HG03378 (cell line): Measurements from ENCODE around the gene KIF26B.
"Not testable (repeated sequence)": the region's sequence is repeated elsewhere in the genome, so short reads cannot be mapped to it uniquely, and the experiment has no call there.

ENCODE experiments used
- ATAC-seq: cut with Tn5 transposase; IDR thresholded peaks from one replicate; pipeline ENCODE4 v1.9.1; 2021; ENCODE audit warnings: mild to moderate bottlenecking, moderate library complexity; ENCODE audit not compliant: unreplicated experiment

Gene KIF26B

DNA sequence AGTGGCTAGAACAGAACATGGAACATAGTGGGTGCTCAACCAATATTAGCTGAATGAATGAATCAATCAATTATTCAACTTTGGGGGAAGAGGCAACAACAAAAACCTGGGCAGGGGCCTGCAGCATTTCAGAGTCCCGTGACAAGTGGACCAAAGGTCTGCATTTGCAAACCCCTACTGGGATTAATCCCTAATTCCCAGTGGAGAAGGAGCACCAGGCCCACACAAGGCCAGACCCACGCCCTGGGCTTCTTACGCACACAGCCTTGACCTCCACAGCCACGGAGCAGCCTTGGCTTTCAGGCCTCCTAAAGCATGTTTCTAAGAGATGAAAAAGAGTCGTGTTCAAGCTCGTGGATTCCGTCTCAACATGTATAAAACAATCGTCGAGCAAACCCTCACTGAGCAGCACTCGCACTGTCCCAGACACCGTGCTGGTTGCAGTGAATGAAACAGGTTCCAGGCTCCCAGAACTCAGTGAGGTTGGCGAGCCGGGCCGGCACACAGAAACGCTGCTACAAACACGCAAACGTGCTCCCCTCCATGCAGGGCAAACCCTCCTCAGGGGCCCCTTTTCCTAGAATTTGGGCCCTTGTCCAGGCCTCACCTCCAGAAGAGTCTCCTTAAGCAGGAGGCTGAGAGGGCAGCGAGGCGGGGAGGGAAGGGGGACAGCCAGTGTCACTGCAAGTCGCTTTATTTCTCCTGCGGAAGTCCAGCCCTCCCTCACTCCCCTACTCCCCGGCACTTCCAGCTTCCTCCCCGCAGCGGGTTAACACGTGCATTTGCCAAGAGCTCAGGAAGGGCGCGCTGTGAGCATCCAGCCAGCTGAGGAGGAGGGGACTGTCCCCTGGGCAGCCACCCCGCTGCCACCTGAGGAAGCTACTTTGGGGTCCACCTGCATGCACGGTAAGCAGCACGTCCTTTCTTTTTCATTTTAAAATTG lies 556.4 kb downstream of the KIF26B start:
- ATAC-seq, result no peak

DNA sequence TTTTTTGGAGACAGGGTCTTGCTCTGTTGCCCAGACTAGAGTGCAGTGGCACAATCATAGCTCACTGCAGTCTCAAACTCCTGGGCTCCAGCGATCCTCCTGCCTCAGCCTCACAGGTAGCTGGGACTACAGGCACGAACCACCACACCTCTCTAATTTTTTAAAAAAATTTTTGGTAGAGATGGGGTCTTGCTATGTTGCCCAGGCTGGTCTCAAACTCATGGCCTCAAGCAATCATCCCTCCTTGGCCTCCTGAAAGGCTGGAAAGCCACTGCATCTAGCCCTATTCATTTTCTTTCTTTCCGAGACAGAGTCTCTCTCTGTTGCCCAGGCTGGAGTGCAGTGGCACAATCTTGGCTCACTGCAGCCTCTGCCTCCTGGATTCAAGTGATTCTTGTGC lies 559.2 kb downstream of the KIF26B start:
- ATAC-seq, result not testable (repeated sequence)

DNA sequence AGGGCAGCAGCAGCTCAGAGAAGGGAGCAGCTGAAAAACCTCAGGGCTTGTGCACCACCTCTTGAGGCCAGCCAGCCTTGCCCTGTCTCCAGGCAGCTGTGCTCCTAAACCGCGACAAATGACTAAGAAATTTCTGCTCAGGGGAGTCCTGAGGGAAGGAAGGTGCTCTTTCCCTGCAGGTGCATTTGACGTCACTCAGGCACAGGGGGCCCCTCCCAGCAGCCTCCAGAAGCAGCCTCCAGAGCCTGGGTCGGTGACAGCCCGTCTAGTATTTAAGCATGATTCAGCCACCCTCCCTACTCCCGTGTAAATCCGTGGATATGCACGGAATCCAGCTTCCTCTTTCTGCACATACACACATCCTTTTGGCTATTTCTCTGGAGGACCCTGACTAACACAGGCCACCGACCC lies 560.5 kb downstream of the KIF26B start:
- ATAC-seq, result no peak

DNA sequence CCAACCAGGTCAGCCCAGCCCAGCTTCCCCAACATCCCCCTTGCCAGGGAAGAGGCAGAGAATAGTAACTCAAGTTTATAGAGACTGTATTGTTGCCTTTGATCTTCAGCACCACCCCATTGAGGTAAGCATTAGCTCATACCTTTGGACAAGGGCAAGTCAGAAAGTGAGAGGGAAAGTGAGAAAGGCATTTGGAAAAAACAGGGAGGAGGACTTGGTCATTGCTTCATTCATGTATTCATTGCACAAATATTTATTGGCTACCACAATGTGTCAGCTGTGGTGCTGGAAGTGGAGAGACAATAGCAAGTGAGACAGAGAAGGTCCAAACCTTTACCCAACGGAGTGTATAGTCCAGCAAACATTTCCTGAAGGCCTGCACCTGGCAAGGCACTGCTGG lies 561.2 kb downstream of the KIF26B start:
- no peak for ATAC-seq

DNA sequence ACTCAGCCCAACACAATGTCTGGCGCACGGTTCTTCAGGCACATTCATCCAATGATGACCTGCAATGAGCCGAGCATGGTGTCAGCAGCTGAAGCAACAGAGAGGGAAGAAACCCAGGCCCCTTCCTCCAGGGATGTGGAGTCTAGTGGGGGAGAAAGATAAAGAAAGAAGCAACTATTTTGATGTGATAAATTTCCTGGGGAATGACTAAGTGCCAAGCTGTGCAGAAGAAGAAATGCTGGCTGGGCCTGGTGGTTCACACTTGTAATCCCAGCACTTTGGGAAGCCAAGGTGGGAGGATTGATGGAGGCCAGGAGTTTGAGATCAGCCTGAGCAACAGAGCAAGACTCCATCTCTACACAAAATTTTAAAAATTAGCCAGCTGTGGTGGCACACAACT lies 561.8 kb downstream of the KIF26B start:
- ATAC-seq, result no peak

DNA sequence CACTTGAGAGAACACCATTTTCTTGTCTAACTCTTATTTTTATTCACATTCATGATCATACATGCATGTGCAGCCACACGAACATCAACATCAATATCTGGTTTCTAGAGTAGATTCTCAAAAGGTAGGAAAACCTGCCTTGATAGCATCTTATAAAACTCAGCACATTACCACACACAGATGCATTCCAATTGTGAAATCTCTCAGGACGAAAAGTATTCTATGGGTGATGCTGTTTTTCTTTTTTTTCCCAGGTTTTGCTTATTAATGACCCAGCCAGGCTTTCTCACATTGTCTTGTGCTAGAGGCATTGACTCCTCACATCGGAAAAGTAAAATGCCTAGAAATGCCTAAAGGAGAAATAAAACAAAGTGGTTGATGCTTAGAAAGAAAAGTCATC lies 562.8 kb downstream of the KIF26B start:
- ATAC-seq, result no peak

DNA sequence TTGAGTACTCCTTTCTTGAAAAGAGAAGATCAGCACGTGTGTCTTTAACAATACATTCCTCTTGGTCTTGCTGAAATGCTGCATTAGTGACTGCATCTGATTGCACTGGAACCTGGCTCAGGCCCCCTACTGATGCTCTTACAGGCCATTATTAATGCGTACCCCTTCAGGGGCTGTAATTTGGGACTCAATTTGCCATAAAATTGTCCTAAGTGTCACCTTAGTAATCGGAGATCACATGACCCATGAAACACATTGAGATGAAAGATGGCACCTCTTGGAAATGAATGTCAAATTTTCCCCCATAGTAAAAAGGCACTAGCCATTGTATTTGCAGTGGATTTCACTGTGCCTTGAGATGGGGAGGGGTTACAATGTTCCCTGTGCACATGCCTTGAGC lies 563.3 kb downstream of the KIF26B start:
- no peak for ATAC-seq

DNA sequence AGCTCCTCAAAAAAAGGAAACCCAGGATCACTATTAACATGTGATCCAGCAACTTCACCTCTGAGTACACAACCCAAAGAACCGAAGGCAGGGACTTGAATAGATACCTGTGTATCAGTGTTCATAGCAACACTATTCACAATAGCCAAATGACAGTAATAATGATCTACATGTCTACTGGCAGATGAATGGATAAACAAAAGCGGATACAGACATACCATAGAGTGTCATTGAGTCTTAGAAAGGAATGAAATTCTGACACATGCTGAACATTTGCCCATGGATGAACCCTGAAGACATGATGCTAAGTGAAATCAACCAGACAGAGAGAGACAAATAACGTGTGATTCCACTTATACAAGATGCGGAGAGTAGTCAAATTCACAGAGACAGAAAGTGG lies 564.2 kb downstream of the KIF26B start:
- ATAC-seq, result no peak

DNA sequence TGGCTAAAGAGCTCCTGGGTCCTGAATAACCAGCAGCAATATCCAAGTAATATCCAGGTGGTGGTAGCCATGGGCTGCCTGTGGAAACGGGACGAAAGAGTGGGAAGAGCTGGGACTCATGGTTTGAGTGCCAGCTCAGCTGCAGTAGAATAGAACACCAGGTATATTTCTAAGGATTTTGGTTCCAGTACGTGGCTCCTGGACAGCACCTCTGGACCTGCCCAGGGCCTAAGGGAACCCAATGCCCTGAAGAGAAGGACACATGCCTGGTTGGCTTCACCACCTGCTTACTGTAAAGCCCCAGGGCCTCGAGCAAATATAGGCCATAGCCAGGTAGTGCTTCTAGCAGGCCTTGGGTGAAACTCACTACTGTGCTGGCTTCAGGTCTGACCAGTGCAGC lies 566.7 kb downstream of the KIF26B start:
- no peak for ATAC-seq

DNA sequence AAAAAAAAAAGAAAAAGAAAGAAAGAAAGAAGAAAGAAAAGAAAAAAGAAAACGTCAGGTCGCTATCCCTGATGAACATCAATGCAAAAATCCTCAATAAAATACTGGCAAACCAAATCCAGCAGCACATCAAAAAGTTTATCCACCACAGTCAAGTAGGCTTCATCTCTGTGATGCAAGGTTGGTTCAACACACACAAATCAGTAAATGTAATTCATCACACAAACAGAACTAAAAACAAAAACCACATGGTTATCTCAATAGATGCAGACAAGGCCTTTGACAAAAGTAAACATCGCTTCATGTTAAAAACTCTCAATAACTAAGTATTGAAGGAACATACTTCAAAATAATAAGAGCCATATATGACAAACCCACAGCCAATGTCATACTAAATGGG lies 573.2 kb downstream of the KIF26B start:
- ATAC-seq, result not testable (repeated sequence)

DNA sequence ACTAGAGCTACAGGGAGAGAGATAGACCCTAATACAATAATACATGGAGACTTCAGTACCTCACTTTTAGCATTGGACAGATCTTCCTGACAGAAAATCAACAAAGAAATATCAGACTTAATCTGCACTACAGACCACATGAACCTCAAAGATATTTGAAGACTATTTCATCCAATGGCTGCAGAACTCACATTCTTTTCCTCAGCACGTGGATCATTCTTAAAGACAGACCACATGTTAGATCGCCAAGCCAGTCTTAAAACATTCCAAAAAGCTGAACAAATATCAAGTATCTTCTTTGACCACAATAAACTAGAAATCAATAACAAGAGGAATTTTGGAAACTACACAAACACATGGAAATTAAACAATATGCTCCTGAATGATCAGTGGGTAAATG lies 576.0 kb downstream of the KIF26B start:
- ATAC-seq, result no peak

DNA sequence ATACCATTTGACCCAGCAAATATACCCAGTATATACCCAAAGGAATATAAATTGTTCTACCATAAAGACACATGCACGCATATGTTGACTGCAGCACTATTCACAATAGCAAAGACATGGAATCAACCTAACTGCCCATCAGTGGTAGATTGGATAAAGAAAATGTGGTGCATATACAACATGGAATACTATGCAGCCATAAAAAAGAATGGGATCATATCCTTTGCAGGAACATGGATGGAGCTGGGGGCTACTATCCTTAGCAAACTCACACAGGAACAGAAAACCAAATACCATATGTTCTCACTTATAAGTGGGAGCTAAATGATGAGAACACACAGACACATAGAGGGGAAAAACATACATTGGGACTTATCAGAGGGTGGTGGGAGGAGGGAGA lies 585.6 kb downstream of the KIF26B start:
- ATAC-seq, result not testable (repeated sequence)

DNA sequence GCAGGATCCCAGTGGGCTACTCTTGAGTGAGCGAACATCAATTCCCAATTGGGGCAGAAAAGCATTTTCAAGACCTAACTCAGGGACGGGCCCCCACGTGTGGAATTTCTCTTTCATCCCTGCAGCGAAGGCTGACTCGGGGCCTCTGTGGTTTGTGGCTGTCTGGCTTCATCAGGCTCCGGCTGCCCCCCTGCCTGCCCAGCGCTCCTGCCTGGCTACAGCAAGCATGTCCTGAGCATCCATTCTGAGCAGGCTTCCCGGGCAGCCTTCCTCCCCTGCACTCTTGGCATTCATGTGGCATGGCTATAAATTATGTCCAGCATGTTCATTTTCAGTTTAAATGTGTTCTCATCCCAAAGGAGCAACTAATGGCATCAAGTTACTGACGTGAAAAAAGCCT lies 588.1 kb downstream of the KIF26B start:
- no peak for ATAC-seq

DNA sequence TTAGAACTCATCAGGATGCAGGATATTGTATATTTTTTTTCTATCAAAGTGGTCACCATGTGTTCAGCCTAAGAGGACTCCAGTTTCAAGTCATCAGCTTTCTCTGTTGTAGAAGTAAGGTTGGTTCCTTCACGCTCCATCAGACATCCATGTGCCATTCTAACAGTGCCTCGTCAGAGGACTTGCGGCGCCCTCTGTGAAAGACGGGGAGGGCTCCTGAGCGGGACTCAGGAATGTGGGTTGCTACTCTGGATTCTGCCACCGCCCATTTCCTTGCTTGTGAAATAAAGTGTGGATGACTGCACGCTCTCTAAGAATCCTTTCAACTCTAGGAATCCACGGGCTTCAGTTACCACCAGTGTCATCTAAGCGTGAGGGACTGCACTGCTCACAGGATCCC lies 593.5 kb downstream of the KIF26B start:
- ATAC-seq, result no peak

DNA sequence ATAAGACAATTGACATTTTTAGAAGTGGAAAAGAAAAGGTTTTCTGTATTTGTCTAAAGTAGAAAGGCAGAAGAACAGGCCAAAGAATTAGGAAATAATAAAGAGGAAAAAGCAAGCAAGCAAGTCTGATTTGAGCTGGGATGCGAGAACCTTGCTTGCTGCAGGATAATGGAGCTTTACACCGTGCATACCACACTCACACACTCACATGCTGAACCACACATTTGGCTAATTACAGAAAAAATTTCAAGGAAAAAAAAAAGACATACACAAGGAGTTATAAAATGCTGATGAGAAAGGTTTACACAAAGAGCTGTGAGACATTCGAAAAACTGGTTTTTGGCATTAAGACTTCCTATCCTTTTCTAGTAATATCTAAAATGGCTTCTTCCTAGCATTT lies 593.9 kb downstream of the KIF26B start:
- ATAC-seq, result no peak

DNA sequence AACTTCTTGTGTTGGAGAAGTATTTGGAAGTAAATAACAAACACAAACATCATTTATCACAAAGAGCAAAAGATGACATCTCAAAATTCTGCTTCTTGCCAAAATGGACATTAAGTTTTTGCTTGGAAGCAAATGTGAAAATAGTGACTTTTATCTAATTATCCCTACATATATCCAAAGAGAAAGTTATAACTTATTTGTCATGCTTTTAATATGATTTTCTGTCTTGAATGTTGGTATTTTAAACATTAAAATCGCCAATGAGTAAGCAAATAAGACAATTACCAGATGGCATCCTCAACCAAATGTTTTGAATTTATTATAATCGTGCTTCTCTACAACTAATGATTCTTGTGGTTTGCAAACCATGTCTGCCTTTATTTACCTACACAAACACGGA lies 594.3 kb downstream of the KIF26B start:
- ATAC-seq, result no peak

DNA sequence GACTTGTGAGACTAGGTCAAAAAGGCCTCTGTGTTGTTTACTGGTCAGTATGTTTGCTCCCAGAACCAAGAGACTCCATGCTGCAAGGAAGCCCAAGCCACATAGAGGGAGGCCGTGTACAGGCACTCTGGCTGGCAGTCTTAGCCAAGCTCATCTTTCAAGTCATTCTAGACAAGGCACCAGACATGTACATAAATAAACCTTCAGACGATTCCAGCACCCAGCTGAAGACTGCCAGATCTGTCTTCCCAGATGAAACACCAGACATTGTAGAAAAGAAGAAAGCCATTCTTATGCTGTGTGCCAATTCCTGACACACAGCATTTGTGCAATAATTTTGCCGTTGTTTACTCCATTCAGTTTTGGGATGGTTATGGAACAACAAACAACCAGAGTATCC lies 595.5 kb downstream of the KIF26B start:
- no peak for ATAC-seq

DNA sequence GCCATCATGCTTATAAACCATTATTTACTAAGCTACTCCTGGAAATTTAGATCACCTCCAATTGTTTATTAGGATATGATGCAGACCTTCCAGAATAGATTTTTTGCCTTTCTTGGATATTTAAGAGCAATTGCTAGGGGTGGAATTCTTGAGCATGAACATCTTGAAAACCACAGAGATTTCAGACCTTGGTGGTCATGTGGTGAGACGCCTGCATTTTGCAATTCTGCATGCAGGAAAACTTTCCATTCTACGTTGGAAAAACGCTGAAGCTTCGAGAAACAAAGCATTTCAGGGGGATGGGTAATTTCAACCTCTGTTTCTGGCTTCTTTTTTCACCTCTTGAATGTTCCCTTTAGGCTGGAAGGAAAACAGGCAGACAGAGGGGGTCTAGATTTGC lies 596.3 kb downstream of the KIF26B start:
- no peak for ATAC-seq

DNA sequence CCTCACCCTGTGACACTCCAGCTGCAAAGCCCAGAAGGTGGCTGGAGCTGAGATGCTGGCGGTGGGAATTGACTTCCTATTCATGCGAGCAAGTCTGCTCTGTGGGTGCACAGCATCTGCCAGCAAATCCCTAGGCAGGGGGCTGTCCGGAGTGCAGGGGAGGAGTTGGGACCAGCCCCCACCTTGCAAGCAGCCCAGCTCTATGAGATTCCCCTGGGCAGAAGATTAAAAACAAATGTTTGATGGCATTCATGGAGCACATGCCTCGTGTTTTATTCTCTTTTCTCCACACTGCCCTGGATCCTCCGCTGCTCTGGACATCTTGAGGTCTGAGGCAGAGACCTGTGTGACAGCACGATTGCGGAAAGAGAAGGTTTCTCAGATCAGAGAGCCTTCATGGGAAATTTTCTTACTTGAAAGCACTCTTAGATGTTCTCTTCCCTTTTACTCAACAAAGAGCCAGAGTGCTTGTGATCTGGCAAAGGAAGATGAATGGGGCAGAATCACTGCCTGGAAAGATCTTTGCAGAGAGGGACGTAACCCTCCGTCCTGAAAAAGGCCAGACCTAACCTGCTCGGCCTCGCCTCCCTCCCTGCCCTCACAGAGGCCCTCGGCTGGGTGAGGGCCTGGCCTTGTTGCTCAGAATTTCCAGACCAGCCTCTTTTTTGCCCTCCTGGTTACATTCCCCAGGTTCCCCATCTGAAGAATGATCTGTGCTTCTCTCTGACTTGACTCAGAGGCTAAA lies 597.1 kb downstream of the KIF26B start:
- ATAC-seq, result no peak

DNA sequence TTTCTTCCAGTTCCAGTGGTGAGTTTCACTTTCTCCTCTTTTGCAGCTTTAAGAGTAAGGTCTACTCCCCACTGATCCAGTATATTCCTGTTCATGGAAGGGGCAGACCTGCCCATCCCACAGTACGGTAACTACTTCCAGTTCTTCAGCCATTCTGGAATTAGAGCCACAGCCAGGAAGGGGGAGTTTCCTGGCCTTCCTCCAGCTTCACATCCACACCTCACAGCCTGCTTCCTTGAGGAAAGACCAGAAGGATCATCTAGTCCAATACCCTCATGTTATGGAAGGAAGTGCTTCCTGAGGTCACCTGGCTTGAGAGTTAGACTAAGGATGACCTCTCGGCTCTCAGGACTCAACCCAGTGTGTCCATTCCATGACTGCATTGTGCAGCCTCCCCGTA lies 597.8 kb downstream of the KIF26B start:
- no peak for ATAC-seq

DNA sequence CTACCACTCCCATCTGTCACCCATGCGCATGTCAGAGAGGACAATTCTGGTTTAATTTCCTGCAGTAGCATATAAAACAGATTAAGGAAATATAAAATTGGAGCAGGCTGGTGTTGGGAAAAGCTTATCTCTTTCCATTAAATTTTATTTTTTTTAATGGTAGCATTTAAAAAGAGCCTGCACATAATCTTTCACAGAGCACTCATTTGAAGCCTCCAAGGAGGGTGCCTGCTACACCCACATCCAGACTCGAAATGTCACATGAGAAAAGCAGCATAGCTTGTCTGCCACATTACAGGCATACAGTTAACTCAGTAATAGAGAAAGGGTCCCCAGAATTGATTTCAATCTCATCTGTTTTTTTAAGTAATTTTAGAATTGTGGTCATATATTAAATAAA lies 599.0 kb downstream of the KIF26B start:
- ATAC-seq, result no peak

DNA sequence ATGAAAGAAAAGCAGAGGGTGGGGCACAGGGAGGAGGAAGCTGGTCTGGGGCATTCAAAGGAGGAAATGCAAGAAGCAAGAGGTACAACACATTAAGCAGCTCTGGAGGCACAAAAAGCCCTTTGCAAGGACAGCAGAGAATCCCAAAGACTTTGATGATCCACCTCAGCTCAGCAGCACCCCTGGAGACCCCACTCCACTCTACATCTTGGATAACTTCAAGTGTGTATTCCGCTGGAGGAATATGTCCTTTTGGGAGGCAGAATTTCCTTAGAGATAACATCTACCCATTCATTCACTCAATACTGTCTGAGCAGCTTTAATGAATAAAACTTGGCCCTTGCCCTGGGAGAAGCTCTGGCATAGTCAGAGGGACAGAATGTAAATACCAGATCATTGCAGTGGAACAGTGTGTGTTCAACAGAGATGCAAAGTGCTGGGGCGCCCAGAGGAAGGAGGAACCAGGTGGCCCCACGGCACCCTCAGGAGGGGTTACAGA lies 599.7 kb downstream of the KIF26B start:
- ATAC-seq, result no peak
